GM19372 (cell line): ENCODE data around the gene LRRC4C.
A peak's percentile ranks its signal among the peaks of the same experiment; 100 is the strongest.

Experiments
- ATAC-seq: cut with Tn5 transposase; IDR thresholded peaks from one replicate; pipeline ENCODE4 v1.9.1; 2021; ENCODE audit warnings: mild to moderate bottlenecking, low read depth, moderate library complexity; ENCODE audit not compliant: unreplicated experiment

LRRC4C gene

DNA sequence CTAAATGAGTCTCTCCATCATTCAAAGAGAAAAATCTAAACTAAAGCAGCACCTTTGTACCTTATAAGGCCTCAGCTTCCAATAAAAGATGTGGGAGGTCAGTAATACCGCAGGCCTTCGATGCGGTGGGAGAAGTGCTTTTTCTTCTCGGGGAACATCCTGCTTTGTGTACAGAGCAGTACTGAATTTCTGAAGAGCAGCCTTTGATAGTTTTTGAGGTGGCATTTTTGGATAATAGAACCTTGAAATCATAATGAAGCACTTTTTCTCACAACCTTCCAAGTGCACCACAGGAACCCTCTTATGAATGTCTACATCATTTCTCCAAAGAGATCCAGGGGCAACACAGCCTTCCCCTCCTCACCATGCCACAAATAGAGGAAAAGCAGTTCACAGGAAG lies 39.6 kb downstream of the LRRC4C start:
- no peak for ATAC-seq

DNA sequence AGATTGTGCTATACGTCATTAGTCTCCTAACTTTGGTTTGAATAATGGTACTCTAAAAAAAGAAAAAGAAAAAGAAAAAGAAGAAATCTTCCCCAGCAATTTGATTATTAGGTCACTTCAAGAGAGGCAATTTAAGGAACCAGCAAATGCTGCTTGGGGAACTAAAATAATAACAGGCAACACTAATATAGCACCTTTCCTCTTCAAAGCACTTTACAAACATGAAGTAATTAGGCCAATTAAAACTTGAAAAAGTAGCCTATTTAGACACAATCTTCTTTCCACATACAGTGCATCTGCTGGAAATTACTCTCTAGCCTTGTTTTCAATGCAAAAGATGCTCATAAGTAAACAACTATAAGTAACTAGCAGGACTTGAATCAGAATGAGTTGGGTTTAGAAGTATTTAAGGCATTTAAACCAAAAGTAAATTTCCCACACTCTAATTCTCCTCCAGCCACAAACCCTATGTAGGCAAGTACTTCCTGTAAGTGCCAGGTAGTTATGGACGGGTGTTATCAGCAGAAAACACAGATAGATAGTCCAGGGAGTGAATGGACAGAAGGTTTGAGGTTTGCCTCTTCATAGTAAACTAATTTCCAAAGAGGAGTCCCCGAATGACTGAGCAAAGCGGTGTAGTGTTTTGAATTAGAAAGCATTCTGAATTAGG lies 44.5 kb downstream of the LRRC4C start:
- no peak for ATAC-seq

DNA sequence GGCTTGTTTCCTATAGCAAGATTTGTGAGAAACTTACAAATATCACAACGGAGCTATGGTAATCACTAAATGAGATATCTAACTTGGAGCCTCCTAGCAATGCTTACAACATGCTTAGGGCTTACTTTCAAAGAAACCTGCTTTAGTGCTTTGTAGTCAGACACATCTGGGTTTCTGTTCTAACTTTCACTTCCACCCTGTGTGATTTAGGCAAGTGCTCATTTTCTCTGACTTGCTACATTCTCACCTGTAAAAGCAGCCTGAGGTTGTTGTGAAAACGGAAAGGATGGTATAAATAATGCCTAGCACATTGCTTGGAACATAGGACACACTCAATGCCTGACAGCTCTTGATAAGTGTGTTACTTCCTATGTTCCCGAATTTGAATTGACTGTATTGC lies 45.6 kb downstream of the LRRC4C start:
- ATAC-seq = peak; percentile 88

DNA sequence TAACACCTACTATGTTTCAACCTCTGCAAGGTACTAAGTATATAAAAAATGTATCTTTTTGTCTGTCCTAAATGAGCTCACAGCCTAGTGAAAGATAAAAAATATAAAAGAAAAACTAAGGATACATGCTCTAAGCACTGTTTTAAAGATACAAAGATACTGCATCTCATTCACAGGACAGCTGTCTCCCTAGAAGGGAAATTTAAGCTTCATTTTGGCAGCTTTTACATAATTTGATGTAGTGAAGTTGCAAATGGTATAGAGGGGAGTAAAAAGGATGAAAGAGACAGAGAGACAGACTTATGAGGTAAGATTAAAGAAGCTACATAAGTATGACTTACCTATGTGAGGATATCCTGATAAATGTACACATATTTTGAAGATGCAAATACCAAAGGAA lies 53.6 kb downstream of the LRRC4C start:
- ATAC-seq = no peak

DNA sequence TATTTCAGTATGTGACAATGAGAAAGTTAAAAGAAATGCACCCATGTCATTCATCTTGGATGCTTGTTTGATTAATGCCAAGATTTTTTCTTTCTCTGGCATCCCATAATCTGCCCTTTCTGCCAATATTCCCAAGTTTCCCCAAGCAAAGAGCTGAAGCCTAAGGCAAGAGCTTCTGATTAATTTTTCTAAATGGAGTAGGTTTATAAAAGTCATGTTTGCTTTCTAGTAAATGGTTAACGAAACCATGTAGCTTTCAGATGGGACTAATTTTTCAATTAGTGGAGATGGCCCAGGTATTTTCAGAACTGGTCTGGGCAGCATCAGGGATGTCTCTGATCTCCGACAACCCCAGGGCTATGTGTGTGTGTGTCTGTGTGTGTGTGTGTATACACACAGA lies 55.3 kb downstream of the LRRC4C start:
- ATAC-seq = no peak

DNA sequence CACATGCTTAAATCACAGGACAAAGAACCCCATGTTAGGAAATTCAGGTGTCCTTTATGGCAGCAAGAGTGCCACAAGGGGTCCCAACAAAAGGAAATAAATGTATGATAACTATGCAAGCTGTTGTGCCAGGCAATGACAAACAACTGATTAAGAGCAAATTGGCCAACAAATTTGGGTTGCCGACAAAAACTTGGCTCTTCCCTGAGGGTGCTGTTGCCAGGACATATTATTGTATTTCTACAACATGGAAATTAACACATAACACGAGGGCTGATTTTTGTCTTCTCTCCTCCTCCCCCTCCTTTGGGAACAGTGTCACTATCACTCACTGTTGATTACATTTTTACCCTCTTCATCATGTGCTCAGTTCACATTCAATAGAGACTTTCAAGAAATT lies 56.0 kb downstream of the LRRC4C start:
- no peak for ATAC-seq

DNA sequence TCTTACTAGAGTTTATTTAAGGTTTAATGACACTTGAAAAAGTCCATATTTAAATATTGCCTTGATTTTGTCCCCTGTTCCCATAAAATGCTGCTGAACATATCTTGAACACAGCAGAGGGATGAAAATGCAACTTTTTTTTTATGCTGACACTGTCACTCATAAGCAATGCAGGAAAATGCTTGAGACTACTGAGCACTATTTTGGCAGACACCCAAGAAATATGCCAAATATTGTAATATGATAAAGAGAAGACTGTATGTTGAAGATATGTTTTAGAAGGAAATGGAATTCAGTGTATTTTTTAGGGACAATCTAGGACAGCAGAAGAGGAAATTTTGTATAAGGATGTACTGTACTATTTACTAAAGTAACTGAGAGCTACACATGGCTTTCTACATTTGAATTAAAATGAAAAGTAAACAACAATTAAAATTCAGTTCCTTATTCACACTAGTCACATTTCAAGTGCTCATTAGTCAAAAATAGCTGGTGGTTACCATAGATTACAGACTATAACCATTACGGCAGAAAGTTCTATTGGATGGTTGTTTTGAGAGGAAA lies 58.6 kb downstream of the LRRC4C start:
- no peak for ATAC-seq

DNA sequence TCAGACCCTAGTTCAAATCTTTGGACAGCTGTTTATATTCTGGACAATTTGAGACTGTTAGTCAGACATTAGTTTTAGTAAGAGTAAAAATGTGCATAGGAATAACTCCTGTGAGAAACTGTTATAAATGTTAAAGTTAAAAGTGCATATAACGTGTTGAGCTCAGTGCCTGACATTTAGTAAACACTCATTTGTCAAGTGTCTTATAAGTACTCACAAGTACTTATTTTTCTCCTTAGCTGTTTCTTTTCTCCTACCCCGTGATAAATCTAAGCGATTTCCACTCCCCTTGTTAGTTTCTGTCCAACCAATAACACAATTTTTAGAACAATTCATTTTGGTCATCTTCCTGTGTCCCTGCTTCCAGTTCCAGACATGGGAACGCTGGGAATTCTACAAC lies 59.3 kb downstream of the LRRC4C start:
- ATAC-seq = no peak

DNA sequence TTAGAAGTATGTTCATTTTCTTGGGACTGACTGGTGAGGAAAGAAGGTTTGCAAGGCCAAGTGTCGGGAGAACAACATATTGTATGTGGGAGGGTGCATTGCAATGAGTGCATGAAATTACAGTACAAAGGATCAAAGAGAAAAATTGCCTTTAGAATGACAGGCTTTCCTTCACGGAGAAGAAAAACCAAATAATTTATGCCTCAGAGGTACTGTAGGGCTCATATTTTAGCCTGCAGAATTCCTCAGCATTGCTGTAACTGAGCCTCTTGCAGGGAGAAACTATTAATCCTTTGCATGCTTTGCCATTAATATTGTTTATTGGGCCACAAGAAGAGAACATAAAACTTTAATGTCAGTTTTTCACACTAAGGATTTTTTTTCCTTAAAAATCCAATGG lies 60.1 kb downstream of the LRRC4C start:
- no peak for ATAC-seq

DNA sequence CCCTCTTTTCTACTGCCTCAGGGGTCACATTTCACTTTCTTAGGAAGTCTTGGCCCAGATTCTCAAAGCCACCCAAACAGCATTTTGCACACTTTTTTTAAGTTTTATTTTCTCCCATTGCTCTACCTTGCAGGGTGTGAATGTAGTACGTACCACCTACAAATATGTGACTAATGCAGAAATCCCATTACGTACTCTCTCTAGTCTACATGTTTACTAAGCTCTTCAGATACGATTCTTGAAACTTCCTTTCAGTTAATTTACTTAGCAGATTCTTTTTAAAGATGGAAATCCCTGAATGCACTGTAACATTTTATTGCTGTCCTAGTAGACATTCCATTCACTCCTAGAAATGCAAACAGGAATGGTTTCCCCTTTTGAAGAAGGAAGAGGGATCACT lies 61.3 kb downstream of the LRRC4C start:
- no peak for ATAC-seq

DNA sequence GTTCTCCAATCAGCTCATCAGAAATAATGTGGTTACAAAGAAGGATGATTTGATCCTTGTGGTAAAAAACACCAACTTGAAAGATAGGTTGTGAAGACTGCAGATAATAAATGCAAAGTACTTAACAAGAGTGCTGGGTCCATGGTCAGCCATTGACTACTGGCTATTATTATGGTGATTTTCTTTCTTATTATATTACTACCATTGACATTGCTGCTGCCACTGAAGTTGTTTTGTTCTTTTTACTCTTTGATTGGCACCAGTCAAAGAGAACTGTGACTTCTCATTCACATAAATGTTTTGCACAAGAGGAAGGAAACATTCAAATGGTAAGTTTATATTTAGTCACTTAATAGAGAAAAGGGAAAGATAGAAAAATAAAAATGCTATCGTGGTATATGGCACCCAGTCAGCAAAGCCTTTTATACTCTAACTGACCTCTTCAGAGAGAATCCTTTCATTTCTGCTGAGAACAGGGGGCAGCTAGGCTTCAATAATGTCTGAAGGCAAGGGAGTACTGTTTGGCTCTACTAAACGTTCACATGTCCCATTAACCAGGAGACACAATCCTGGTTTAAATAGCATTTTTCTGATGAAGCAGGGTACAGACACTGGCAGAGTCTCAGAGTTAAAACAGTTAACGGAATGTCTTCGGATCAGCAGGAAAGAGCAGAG lies 64.8 kb downstream of the LRRC4C start:
- no peak for ATAC-seq

DNA sequence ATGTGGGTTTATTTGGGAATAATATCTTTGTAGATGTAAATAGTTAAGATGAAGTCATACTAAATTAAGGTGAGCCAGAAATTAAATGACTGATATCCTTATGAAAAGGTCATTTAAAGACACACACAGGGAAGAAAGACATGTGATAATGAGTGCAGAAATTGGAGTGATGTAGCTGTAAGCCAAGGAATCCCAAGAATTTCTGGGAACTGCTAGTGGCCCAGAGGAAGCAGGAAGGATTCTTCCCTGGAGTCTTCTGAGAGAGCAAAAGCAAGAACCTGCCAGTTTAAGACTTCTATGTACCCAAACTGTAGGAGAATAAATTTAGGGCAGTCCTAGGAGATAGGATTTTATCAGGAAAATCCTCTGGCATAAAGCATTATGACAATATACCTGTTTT lies 66.9 kb downstream of the LRRC4C start:
- ATAC-seq = no peak

DNA sequence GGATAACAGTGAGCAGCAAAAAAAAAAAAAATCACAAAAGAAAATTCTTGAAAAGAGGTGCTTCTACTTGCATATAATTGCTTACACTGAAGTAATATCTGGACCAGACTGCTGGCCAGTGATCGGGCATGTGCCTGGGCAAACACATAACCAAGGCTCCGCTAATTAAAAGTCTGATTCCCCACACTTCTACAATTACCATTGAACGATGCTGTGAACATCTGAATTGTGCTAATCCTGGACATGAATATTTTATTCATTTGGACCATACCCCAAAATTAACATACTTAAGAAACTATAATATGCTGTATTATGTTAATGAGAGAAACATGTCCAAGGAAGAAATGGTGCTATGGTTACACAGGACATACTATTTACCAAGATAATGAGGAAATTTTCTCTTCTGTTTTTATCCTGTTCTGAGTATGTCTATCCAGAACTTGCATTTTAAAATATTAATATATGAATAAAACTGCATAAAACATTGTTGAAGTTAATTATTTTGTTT lies 69.8 kb downstream of the LRRC4C start:
- no peak for ATAC-seq

DNA sequence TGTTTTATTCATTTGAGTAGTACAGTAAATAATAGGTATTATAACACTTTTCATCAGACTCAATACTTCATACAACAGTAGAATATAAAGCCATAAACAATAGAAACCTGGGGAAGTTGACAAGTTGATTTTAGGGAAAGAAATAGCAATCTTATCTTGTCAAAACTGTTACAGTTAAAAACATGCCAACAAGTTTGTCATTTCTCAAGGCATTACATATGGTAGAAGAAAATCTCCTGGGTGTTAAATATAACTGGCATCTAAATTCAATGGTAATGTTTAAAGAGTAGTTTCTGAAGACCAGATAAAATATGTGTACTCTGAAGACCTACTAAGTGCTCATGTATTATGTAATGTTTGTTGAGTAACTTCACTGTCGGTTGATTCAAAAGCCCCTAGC lies 75.1 kb downstream of the LRRC4C start:
- ATAC-seq = no peak

DNA sequence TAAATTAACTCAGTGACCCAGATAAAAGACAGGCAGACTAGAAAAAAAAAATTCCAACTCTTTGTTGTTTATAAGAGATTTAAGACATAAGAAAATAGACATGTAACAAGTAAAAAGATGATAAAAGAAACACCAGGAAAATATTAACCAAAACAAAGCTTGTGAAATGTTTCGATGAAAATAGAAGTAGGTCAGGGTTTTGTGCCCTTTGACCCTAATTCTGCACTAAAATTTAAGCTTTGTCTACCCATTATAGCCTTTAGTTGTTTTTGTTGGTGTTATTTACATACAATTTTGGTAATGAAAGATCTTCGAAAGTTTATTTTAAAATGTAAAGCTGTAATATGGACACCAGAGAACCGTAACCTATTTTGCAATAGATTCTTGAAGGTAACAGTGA lies 75.7 kb downstream of the LRRC4C start:
- ATAC-seq = no peak

DNA sequence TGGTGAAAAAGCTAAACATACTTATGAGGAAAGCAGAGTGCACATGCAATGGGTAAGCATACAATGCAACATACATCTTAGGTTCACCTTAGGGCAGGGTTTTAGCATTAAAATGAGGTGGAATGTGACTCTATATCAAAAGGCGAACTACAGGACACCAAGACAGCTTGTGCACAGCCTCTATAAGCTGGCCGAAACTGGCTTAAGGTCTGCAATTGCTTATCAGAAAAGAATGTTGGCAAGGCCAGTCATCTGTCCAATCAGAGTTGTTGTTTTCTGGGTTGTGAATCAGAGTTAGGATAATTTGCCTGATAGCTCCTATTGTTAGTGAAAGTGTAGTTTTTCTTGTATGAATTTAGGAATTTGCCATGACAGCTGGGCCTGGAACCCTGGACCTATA lies 76.5 kb downstream of the LRRC4C start:
- ATAC-seq = no peak

DNA sequence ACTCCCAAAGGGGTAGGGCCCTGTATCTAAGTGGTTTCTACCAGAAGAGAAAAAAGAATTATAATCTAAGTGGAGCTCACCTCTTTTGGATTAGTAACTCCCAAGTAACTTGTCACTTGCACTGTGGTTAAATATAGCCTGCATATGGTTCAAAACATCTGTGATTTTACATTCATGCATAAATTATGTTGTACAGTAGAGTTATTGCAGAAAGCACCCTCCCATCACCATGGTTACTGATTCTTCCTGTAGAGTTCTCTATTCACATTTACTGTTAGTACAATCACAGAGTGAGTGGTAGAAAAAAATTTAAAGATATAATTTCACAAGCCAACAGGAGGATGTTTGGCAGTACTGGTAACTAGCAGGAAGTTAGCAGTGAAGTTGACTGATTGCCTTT lies 80.4 kb downstream of the LRRC4C start:
- ATAC-seq = no peak

DNA sequence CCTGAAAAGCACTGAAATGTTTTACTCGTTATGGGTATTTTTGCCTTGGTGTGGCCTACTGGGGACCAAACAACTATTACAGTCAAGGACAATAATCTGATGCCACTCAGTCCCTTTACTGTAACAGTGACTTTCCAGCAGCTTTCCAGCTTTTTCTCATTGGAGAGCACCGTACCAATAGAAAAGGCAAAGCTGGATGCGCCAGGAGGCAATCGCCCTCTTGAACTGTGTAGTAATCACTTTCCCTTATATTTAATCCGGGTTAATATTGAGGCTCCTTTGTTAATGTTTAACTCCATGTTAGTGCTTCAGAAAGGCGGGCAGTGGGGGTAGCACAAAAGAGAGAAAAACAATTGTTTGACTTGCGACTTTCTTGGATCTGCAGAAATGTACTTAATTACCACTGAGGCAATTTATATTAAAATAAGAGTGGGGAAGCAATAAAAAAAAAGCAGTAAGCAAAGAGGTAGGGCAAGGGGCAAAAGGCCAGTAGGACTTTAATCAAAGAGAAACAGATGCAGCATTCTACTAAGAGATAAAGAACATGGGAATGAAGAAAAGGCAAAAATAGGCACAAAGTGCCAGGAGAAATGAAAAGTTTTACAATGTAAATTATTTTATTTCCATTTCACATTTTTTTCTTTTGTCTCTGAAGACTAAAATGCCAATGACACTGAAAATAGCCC lies 81.6 kb downstream of the LRRC4C start:
- no peak for ATAC-seq

DNA sequence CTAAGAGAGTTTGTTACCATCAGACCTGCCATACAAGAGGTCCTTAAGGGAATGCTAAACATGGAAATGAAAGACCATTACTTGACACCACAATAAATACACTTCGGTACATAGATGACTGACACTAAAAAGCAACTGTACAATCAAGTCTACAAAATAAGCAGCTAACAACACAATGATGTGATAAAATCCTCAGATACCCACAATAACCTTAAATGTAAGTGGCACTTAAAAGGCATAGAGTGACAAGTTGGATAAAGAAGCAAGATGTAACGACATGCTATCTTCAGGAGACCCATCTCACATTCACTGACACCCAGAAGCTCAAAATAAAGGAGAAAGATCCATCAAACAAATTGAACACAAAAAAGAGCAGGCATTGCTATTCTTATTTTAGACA lies 107.6 kb downstream of the LRRC4C start:
- ATAC-seq = no peak

DNA sequence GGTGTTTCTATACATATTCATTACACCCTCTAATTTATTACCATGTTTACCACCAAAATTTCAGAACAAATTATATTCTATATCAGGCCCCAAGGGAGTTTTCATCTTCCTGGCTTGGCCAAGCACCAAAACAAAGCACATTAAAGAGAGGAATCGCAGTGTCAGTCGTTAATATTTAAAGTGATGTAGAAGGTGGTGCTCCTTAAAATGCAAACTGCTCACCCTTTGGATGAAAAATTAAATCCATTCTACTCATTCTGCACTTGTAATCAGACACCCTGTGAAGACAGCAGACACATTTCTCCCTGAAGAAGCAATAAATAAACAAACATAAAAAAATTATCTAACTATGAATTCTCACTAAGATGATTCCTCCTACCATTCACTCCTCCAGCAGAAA lies 113.4 kb downstream of the LRRC4C start:
- ATAC-seq = no peak
